Mesothelial cell of epicardium (in vitro differentiated cells): ENCODE measurements around the gene MTUS2. TPM values are rescaled to one million over a fixed set of nuclear protein-coding genes. Genes with fewer than 3 reads are reported as not detected.

Source experiments
- DNase-seq, 2 experiments: peaks; one replicate each; pipeline ENCODE4 v3.0.0; 2021; ENCODE audit warnings: low spot score in 2 of 2; ENCODE audit not compliant: unreplicated experiment in 2 of 2
- H3K27ac Mint-ChIP-seq: 2 replicates; pipeline ENCODE4 v1.8.0; 2021; ENCODE audit warnings: mixed read lengths
- H3K27me3 Mint-ChIP-seq: 2 replicates; pipeline ENCODE4 v1.8.0; 2021; ENCODE audit warnings: low read depth, mixed read lengths
- H3K36me3 Mint-ChIP-seq: 2 replicates; pipeline ENCODE4 v1.8.0; 2021; ENCODE audit warnings: mixed read lengths
- H3K4me1 Mint-ChIP-seq: 2 replicates; pipeline ENCODE4 v1.8.0; 2021; ENCODE audit warnings: mixed read lengths
- H3K4me3 Mint-ChIP-seq: 2 replicates; pipeline ENCODE4 v1.8.0; 2021; ENCODE audit warnings: mild to moderate bottlenecking, moderate library complexity, mixed read lengths
- H3K9me3 Mint-ChIP-seq: 2 replicates; pipeline ENCODE4 v1.8.0; 2021; ENCODE audit warnings: mixed read lengths
- CTCF ChIP-seq: fragments of 200-600 bp; sonication (generic); IDR thresholded peaks from one replicate; pipeline ENCODE4 v1.5.0; 2021; ENCODE audit warnings: antibody characterized with exemption; ENCODE audit not compliant: unreplicated experiment
- total RNA-seq: library from RNA; stranded (reverse); gene quantifications from 3 replicates; pipeline ENCODE4 v1.2.1, GENCODE V29; 2021

MTUS2 gene
- total RNA-seq, 1 donor from 2014 or later, result 1.4 TPM

- peaks cover 1% of the 10 kb centered on the region for H3K27me3 Mint-ChIP-seq
These were observed 355.2 kb downstream of the MTUS2 start for GRCh38 chr13:29175250-29175873.

GRCh38 chr13:29180055-29180454 is 359.9 kb downstream of the MTUS2 start:
- Mint-ChIP-seq H3K36me3 (no peaks in the 10 kb centered on the region), H3K4me3 (no peak overlapping the region), H3K4me1 (no peaks in the 10 kb centered on the region), H3K27me3 (no peaks in the 10 kb centered on the region), H3K9me3 (peaks cover 32% of the 10 kb centered on the region), H3K27ac (no peak overlapping the region)
- DNase-seq, result no peak
- no peak for TF ChIP-seq CTCF

More at GRCh38 chr13:29175250-29175873, 355.2 kb downstream of the MTUS2 start:
- no peak overlapping the region for H3K27ac Mint-ChIP-seq
- no peak for TF ChIP-seq CTCF
- DNase-seq, result no peak
- no peaks in the 10 kb centered on the region for H3K36me3 Mint-ChIP-seq
- H3K9me3 Mint-ChIP-seq, result peaks cover 28% of the 10 kb centered on the region
- no peaks in the 10 kb centered on the region for H3K4me1 Mint-ChIP-seq
- H3K4me3 Mint-ChIP-seq, result no peak overlapping the region

GRCh38 chr13:29182216-29182615 is 362.1 kb downstream of the MTUS2 start:
- no peak overlapping the region for H3K27ac Mint-ChIP-seq
- DNase-seq, result no peak
- no peak for TF ChIP-seq CTCF
- H3K4me1 Mint-ChIP-seq, result no peaks in the 10 kb centered on the region
- H3K9me3 Mint-ChIP-seq, result peaks cover 37% of the 10 kb centered on the region
- no peak overlapping the region for H3K4me3 Mint-ChIP-seq
- no peaks in the 10 kb centered on the region for H3K36me3 Mint-ChIP-seq
- H3K27me3 Mint-ChIP-seq, result no peaks in the 10 kb centered on the region

- H3K36me3 Mint-ChIP-seq, result no peaks in the 10 kb centered on the region
- no peak overlapping the region for H3K27ac Mint-ChIP-seq
- H3K27me3 Mint-ChIP-seq, result no peaks in the 10 kb centered on the region
- H3K4me1 Mint-ChIP-seq, result no peaks in the 10 kb centered on the region
- no peak overlapping the region for H3K4me3 Mint-ChIP-seq
- DNase-seq, result no peak
- no peak for TF ChIP-seq CTCF
- H3K9me3 Mint-ChIP-seq, result peaks cover 49% of the 10 kb centered on the region
These were observed 365.8 kb downstream of the MTUS2 start for GRCh38 chr13:29185926-29186325.

- Mint-ChIP-seq H3K27ac (no peak overlapping the region), H3K4me3 (no peak overlapping the region), H3K36me3 (no peaks in the 10 kb centered on the region), H3K27me3 (no peaks in the 10 kb centered on the region), H3K9me3 (peaks cover 51% of the 10 kb centered on the region), H3K4me1 (no peaks in the 10 kb centered on the region)
- DNase-seq, result no peak
- TF ChIP-seq CTCF, result no peak
These were observed 367.4 kb downstream of the MTUS2 start for GRCh38 chr13:29187584-29187983.

GRCh38 chr13:29190298-29190697 is 370.2 kb downstream of the MTUS2 start:
- TF ChIP-seq CTCF, result no peak
- no peak overlapping the region for H3K4me3 Mint-ChIP-seq
- no peak for DNase-seq
- no peaks in the 10 kb centered on the region for H3K27me3 Mint-ChIP-seq
- H3K4me1 Mint-ChIP-seq, result no peaks in the 10 kb centered on the region
- H3K9me3 Mint-ChIP-seq, result peaks cover 41% of the 10 kb centered on the region
- H3K27ac Mint-ChIP-seq, result no peak overlapping the region
- H3K36me3 Mint-ChIP-seq, result peaks cover 1% of the 10 kb centered on the region
